Measurements from ENCODE around the gene PTPRT.

PTPRT gene

GRCh38 chr20:42461965-42462593 lies 727.6 kb downstream of the PTPRT start:
- DNase-seq (ENCODE audit: low read depth) = no peak

- no peak for DNase-seq (ENCODE audit: low read depth)
Measured at GRCh38 chr20:42461291-42461690, 728.4 kb downstream of the PTPRT start.

GRCh38 chr20:42447270-42447669 lies 742.4 kb downstream of the PTPRT start:
- DNase-seq (ENCODE audit: low read depth) = no peak

GRCh38 chr20:42444799-42445198 lies 744.9 kb downstream of the PTPRT start:
- DNase-seq (ENCODE audit: low read depth) = no peak

- no peak for DNase-seq (ENCODE audit: low read depth)
Measured at GRCh38 chr20:42443200-42443599, 746.5 kb downstream of the PTPRT start.

GRCh38 chr20:42442716-42443115 lies 747.0 kb downstream of the PTPRT start:
- no peak for DNase-seq (ENCODE audit: low read depth)

GRCh38 chr20:42441864-42442331 lies 747.8 kb downstream of the PTPRT start:
- no peak for DNase-seq (ENCODE audit: low read depth)

GRCh38 chr20:42441196-42441863 lies 748.4 kb downstream of the PTPRT start:
- DNase-seq (ENCODE audit: low read depth) = no peak

GRCh38 chr20:42435230-42435629 lies 754.5 kb downstream of the PTPRT start:
- DNase-seq (ENCODE audit: low read depth) = no peak

GRCh38 chr20:42432496-42433334 lies 757.0 kb downstream of the PTPRT start:
- DNase-seq (ENCODE audit: low read depth) = no peak

- DNase-seq (ENCODE audit: low read depth) = no peak
Measured at GRCh38 chr20:42430598-42430997, 759.1 kb downstream of the PTPRT start.

- DNase-seq (ENCODE audit: low read depth) = no peak
Measured at GRCh38 chr20:42429761-42430458, 759.8 kb downstream of the PTPRT start.

- no peak for DNase-seq (ENCODE audit: low read depth)
Measured at GRCh38 chr20:42419814-42420532, 769.7 kb downstream of the PTPRT start.

- DNase-seq (ENCODE audit: low read depth) = no peak
Measured at GRCh38 chr20:42406826-42407225, 782.9 kb downstream of the PTPRT start.

GRCh38 chr20:42402455-42402854 lies 787.3 kb downstream of the PTPRT start:
- DNase-seq (ENCODE audit: low read depth) = no peak

- DNase-seq (ENCODE audit: low read depth) = no peak
Measured at GRCh38 chr20:42401613-42402012, 788.1 kb downstream of the PTPRT start.

GRCh38 chr20:42399802-42400201 lies 789.9 kb downstream of the PTPRT start:
- no peak for DNase-seq (ENCODE audit: low read depth)

GRCh38 chr20:42392442-42392841 lies 797.3 kb downstream of the PTPRT start:
- DNase-seq (ENCODE audit: low read depth) = no peak

- no peak for DNase-seq (ENCODE audit: low read depth)
Measured at GRCh38 chr20:42391807-42392206, 797.9 kb downstream of the PTPRT start.

GRCh38 chr20:42380287-42380686 lies 809.4 kb downstream of the PTPRT start:
- no peak for DNase-seq (ENCODE audit: low read depth)

- DNase-seq (ENCODE audit: low read depth) = no peak
Measured at GRCh38 chr20:42379385-42379784, 810.3 kb downstream of the PTPRT start.

GRCh38 chr20:42378826-42379225 lies 810.9 kb downstream of the PTPRT start:
- DNase-seq (ENCODE audit: low read depth) = no peak
